Trophoblast cell (in vitro differentiated cells and primary cell): ENCODE measurements around the gene PPIB.
A peak's percentile ranks its signal among the peaks of the same experiment; 100 is the strongest.

Source experiments
- DNase-seq, 2 donors: peaks; one replicate each; pipeline ENCODE4 v3.0.0-alpha.2; 2016
- H2AFZ ChIP-seq: 2 replicates; pipeline ENCODE4 v1.6.1; 2013; ENCODE audit warnings: low read length, moderate library complexity, mild to moderate bottlenecking; ENCODE audit not compliant: insufficient read depth, poor library complexity
- H2AK5ac ChIP-seq: 2 replicates; pipeline ENCODE4 v1.6.1; 2013; ENCODE audit warnings: mild to moderate bottlenecking, low read length
- H2BK120ac ChIP-seq: 2 replicates; pipeline ENCODE4 v1.6.1; 2013; ENCODE audit warnings: low read length, mild to moderate bottlenecking, moderate library complexity; ENCODE audit not compliant: insufficient read depth, poor library complexity
- H2BK12ac ChIP-seq: 2 replicates; pipeline ENCODE4 v1.6.1; 2013; ENCODE audit warnings: mild to moderate bottlenecking, low read length, moderate library complexity
- H2BK5ac ChIP-seq: 2 replicates; pipeline ENCODE4 v1.6.1; 2013; ENCODE audit warnings: low read length, low read depth, moderate library complexity, mild to moderate bottlenecking; ENCODE audit not compliant: poor library complexity
- H3K14ac ChIP-seq: 2 replicates; pipeline ENCODE4 v1.6.1; 2013; ENCODE audit warnings: mild to moderate bottlenecking, low read length
- H3K18ac ChIP-seq: 2 replicates; pipeline ENCODE4 v1.6.1; 2013; ENCODE audit warnings: mild to moderate bottlenecking, low read length
- H3K23ac ChIP-seq: 2 replicates; pipeline ENCODE4 v1.6.1; 2013; ENCODE audit warnings: low read length
- H3K27ac ChIP-seq: 2 replicates; pipeline ENCODE4 v1.5.1; 2013; ENCODE audit warnings: low read depth, mild to moderate bottlenecking, inconsistent platforms, low read length, moderate library complexity
- H3K27me3 ChIP-seq: 2 replicates; pipeline ENCODE4 v1.6.1; 2013; ENCODE audit warnings: inconsistent platforms, mild to moderate bottlenecking, low read length, moderate library complexity; ENCODE audit not compliant: insufficient read depth
- H3K36me3 ChIP-seq, 2 experiments: 1 replicate in 1 of 2; 2 replicates in 1 of 2; pipeline ENCODE4 v1.6.1; 2013; ENCODE audit warnings: low read length in 2 of 2, mild to moderate bottlenecking in 2 of 2, moderate library complexity in 1 of 2; ENCODE audit not compliant: insufficient read depth in 2 of 2, control insufficient read depth in 1 of 2
- H3K4ac ChIP-seq: 2 replicates; pipeline ENCODE4 v1.6.1; 2013; ENCODE audit warnings: low read depth, mild to moderate bottlenecking, low read length, moderate library complexity
- H3K4me1 ChIP-seq, 2 experiments: 1 replicate in 1 of 2; 2 replicates in 1 of 2; pipeline ENCODE4 v1.6.1; 2013; ENCODE audit warnings: low read length in 2 of 2, mild to moderate bottlenecking in 2 of 2, moderate library complexity in 1 of 2; ENCODE audit not compliant: insufficient read depth in 2 of 2, control insufficient read depth in 1 of 2
- H3K4me2 ChIP-seq: 2 replicates; pipeline ENCODE4 v1.6.1; 2013; ENCODE audit warnings: inconsistent platforms, mild to moderate bottlenecking, low read length, moderate library complexity
- H3K4me3 ChIP-seq: 2 replicates; pipeline ENCODE4 v1.5.1; 2013; ENCODE audit warnings: mild to moderate bottlenecking, low read depth, low read length, inconsistent platforms
- H3K79me1 ChIP-seq: one replicate; pipeline ENCODE4 v1.6.1; 2013; ENCODE audit warnings: low read length
- H3K79me2 ChIP-seq: 2 replicates; pipeline ENCODE4 v1.6.1; 2013; ENCODE audit warnings: low read length, mild to moderate bottlenecking; ENCODE audit not compliant: control insufficient read depth, insufficient read depth, poor library complexity
- H3K9ac ChIP-seq: 2 replicates; pipeline ENCODE4 v1.6.1; 2013; ENCODE audit warnings: mild to moderate bottlenecking, low read length
- H3K9me3 ChIP-seq: 2 replicates; pipeline ENCODE4 v1.6.1; 2013; ENCODE audit warnings: low read depth, mild to moderate bottlenecking, control low read depth, inconsistent platforms, low read length; ENCODE audit not compliant: insufficient read depth
- H4K12ac ChIP-seq: 2 replicates; pipeline ENCODE4 v1.6.1; 2013; ENCODE audit warnings: low read depth, mild to moderate bottlenecking, low read length, moderate library complexity
- H4K8ac ChIP-seq: 2 replicates; pipeline ENCODE4 v1.6.1; 2013; ENCODE audit warnings: low read depth, mild to moderate bottlenecking, low read length, moderate library complexity
- H4K91ac ChIP-seq: one replicate; pipeline ENCODE4 v1.6.1; 2013; ENCODE audit warnings: low read depth, mild to moderate bottlenecking, low read length, moderate library complexity
- WGBS: extraction: QIAGEN DNeasy Blood & Tissue Kit; methylation state at CpG from one replicate; pipeline ENCODE4 v1.1.7; 2013; ENCODE audit warnings: missing lambda C conversion rate; ENCODE audit not compliant: insufficient read length, insufficient coverage; ENCODE audit errors: extremely low coverage; 5-methylcytosine and 5-hydroxymethylcytosine counted together

Gene PPIB

GRCh38 chr15:64127521-64128270 is 35.1 kb downstream of the PPIB start:
- DNase-seq, result no peak

GRCh38 chr15:64125978-64126377 is 36.8 kb downstream of the PPIB start:
- Histone ChIP-seq H3K36me3 (peaks cover 8 to 36% of the 10 kb centered on the region in 2 experiments), H3K27ac (no peak overlapping the region), H3K27me3 (no peaks in the 10 kb centered on the region), H3K4me2 (no peak overlapping the region), H4K12ac (no peak overlapping the region), H2BK120ac (no peak overlapping the region), H3K4ac (no peak overlapping the region), H2AK5ac (no peak overlapping the region), H3K14ac (no peak overlapping the region), H4K91ac (no peak overlapping the region), H3K9ac (no peak overlapping the region), H3K4me3 (no peak overlapping the region), H3K79me2 (no peaks in the 10 kb centered on the region), H2BK12ac (no peak overlapping the region), H2BK5ac (no peak overlapping the region), H3K4me1 (no peaks in the 10 kb centered on the region), H3K79me1 (no peaks in the 10 kb centered on the region), H3K9me3 (no peaks in the 10 kb centered on the region), H4K8ac (no peak overlapping the region), H2AFZ (no peak overlapping the region), H3K23ac (no peak overlapping the region), H3K18ac (no peak overlapping the region)
- no peak for DNase-seq
- WGBS, result no CpG with 5 or more reads among the region's 3 CpGs

More at GRCh38 chr15:64127521-64128270, 35.1 kb downstream of the PPIB start:
- Histone ChIP-seq H3K27ac (no peak overlapping the region), H3K23ac (no peak overlapping the region), H2BK5ac (no peak overlapping the region), H3K18ac (no peak overlapping the region), H2BK120ac (no peak overlapping the region), H3K4me2 (no peak overlapping the region), H3K79me1 (no peaks in the 10 kb centered on the region), H3K9ac (no peak overlapping the region), H3K4me1 (no peaks in the 10 kb centered on the region), H3K4ac (no peak overlapping the region), H2AK5ac (no peak overlapping the region), H4K12ac (no peak overlapping the region), H2AFZ (no peak overlapping the region), H3K27me3 (no peaks in the 10 kb centered on the region), H4K8ac (no peak overlapping the region), H3K79me2 (no peaks in the 10 kb centered on the region), H2BK12ac (no peak overlapping the region), H3K14ac (no peak overlapping the region), H3K36me3 (peaks cover 20 to 50% of the 10 kb centered on the region in 2 experiments), H3K9me3 (no peaks in the 10 kb centered on the region), H3K4me3 (no peak overlapping the region), H4K91ac (no peak overlapping the region)
- no CpG with 5 or more reads among the region's 6 CpGs for WGBS

- H2BK5ac ChIP-seq, result no peak overlapping the region
- no peak overlapping the region for H2BK120ac ChIP-seq
- H3K9ac ChIP-seq, result no peak overlapping the region
- no peak overlapping the region for H3K27ac ChIP-seq
- WGBS, result no CpG with 5 or more reads among the region's 3 CpGs
- no peak overlapping the region for H3K14ac ChIP-seq
- H3K18ac ChIP-seq, result no peak overlapping the region
- H2AK5ac ChIP-seq, result no peak overlapping the region
- no peak overlapping the region for H3K4me3 ChIP-seq
- no peak overlapping the region for H3K4me2 ChIP-seq
- H2AFZ ChIP-seq, result no peak overlapping the region
- no peak overlapping the region for H3K4ac ChIP-seq
- no peak for DNase-seq
- H3K23ac ChIP-seq, result no peak overlapping the region
- H4K12ac ChIP-seq, result no peak overlapping the region
- H3K79me2 ChIP-seq, result no peaks in the 10 kb centered on the region
- H4K8ac ChIP-seq, result no peak overlapping the region
- no peak overlapping the region for H4K91ac ChIP-seq
- no peaks in the 10 kb centered on the region for H3K79me1 ChIP-seq
- no peaks in the 10 kb centered on the region for H3K4me1 ChIP-seq
- H3K9me3 ChIP-seq, result no peaks in the 10 kb centered on the region
- peaks cover 11 to 31% of the 10 kb centered on the region in 2 experiments for H3K36me3 ChIP-seq
- no peak overlapping the region for H2BK12ac ChIP-seq
- no peaks in the 10 kb centered on the region for H3K27me3 ChIP-seq
Observed at GRCh38 chr15:64122936-64123351, 39.9 kb downstream of the PPIB start.

- no peak overlapping the region for H3K14ac ChIP-seq
- no CpG with 5 or more reads among the region's 1 CpG for WGBS
- peak overlapping the region; percentile 31 for H3K4me2 ChIP-seq
- no peak overlapping the region for H3K27ac ChIP-seq
- H3K4me1 ChIP-seq, result no peaks in the 10 kb centered on the region
- H3K9ac ChIP-seq, result no peak overlapping the region
- H3K79me2 ChIP-seq, result no peaks in the 10 kb centered on the region
- H2AK5ac ChIP-seq, result no peak overlapping the region
- H3K79me1 ChIP-seq, result no peaks in the 10 kb centered on the region
- no peak overlapping the region for H3K18ac ChIP-seq
- H3K23ac ChIP-seq, result no peak overlapping the region
- no peak overlapping the region for H2BK120ac ChIP-seq
- no peak overlapping the region for H3K4me3 ChIP-seq
- H3K9me3 ChIP-seq, result no peaks in the 10 kb centered on the region
- no peak overlapping the region for H4K8ac ChIP-seq
- no peak overlapping the region for H4K91ac ChIP-seq
- no peak overlapping the region for H3K4ac ChIP-seq
- peaks cover 13 to 28% of the 10 kb centered on the region in 2 experiments for H3K36me3 ChIP-seq
- H2AFZ ChIP-seq, result no peak overlapping the region
- H2BK5ac ChIP-seq, result no peak overlapping the region
- DNase-seq, result no peak
- H4K12ac ChIP-seq, result no peak overlapping the region
- H2BK12ac ChIP-seq, result no peak overlapping the region
- H3K27me3 ChIP-seq, result no peaks in the 10 kb centered on the region
Observed at GRCh38 chr15:64122444-64122843, 40.4 kb downstream of the PPIB start.
